ENCODE measurements around the gene FES.
A peak's percentile ranks its signal among the peaks of the same experiment; 100 is the strongest.

The FES gene

GRCh38 chr15:90933301-90933700 lies 49.0 kb downstream of the FES start:
- H3K9me3 Mint-ChIP-seq, result no peaks in the 10 kb centered on the region
- H3K36me3 Mint-ChIP-seq, result peaks cover 21% of the 10 kb centered on the region
- peak overlapping the region; percentile 38 for H3K4me3 Mint-ChIP-seq
- CTCF ChIA-PET, result interaction anchor here (0.8 to 8.1 kb wide), 30 partner anchors 9 to 700 kb away, joined by 3 to 160 read pairs (median 4); partner anchors contain the start of genes FES, MAN2A2 and RCCD1
- DNase-seq, result no peak
- H3K27ac Mint-ChIP-seq, result peak overlapping the region; percentile 100
- no peaks in the 10 kb centered on the region for H3K27me3 Mint-ChIP-seq
- H3K4me1 Mint-ChIP-seq, result peaks cover 70% of the 10 kb centered on the region

DNA sequence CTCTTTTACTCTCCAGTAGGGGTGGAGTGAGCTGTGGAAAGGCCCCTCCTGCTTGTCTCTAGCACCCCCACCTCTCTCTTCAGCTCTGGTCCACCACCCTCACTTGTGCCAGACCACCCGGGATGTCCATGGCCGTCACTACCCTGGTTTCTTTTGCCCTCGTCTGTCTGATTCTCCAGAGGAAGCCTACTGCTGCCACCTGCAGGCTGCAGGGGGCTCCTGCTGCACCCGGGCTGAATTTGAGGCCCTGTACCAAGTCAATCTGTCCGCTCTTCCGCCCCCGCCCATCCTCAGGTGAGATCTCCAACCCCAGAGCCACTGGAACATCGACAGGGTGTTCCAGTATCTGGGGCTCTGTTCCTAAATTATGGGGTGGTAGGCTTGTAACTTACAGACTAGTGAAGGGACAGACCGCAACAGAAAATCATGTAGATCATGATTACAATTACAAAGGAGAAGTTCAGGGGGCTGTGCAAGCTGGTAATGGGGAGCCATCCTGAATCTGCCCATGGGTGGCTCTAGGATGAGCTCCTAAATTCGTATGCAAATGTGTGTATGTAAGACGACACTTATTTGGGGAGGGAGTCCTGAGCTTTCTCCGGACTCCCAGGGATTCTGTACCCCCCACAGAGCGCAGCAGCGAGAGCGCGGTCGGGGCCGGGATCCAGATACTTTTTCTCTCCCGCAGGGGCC lies 50.1 kb downstream of the FES start:
- Mint-ChIP-seq H3K36me3 (peaks cover 20% of the 10 kb centered on the region), H3K4me1 (peaks cover 61% of the 10 kb centered on the region), H3K4me3 (peak overlapping the region; percentile 83), H3K27me3 (no peaks in the 10 kb centered on the region), H3K9me3 (no peaks in the 10 kb centered on the region), H3K27ac (peak overlapping the region; percentile 100)
- peak; percentile 93 for DNase-seq
- CTCF ChIA-PET, result interaction anchor here (0.6 to 8.1 kb wide), 27 partner anchors 8 to 641 kb away, joined by 3 to 160 read pairs (median 5); partner anchors contain the start of genes FES, MAN2A2 and RCCD1

DNA sequence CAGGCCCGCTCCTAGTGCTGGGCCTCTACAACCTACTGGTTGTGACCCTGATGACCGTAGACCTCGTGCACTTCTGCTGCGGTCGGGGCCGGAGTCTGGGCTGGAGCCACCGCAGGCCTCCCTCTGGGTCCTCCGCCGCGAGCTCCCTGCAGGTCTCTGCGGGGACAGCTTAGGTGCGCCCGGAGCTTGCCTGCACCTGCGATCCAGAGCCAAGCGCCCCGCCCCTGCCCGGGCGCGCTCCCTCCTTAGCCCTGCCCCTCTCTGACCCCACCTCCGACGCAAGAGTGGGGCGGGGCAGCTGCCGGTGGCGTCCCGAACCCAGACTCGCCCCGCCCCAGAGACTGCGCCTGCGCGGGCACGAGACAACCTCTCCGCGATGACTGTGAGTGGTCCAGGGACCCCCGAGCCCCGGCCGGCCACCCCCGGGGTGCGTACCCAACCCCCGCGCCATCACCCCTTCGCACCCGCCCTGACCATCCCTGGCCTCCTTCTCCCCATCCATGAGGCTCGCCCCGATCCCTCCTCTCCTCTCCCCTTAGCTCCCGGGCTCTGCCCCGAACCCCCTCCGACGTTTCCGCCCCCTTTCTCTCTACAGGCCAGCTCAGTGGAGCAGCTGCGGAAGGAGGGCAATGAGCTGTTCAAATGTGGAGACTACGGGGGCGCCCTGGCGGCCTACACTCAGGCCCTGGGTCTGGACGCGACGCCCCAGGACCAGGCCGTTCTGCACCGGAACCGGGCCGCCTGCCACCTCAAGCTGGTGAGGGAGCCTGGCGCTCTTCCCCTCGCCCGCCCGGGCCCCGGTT lies 50.8 kb downstream of the FES start, which contains the start of gene UNC45A:
Gene UNC45A, plus strand, starts transcription at position 337 of the 803 bp plus-strand sequence. Its CDS starts 40 bp downstream, at position 377.
- DNase-seq, result peak; percentile 97
- Mint-ChIP-seq H3K36me3 (peaks cover 24% of the 10 kb centered on the region), H3K9me3 (no peaks in the 10 kb centered on the region), H3K27ac (peak within 1 kb of the TSS; percentile 100), H3K4me1 (peaks cover 54% of the 10 kb centered on the region), H3K27me3 (no peaks in the 10 kb centered on the region), H3K4me3 (peak within 1 kb of the TSS; percentile 83)
- CTCF ChIA-PET, result interaction anchor here (0.5 to 8.1 kb wide), 18 partner anchors 9 to 615 kb away, joined by 3 to 160 read pairs (median 6); partner anchors contain the start of genes MAN2A2 and RCCD1

GRCh38 chr15:90936823-90937222 lies 52.5 kb downstream of the FES start:
- CTCF ChIA-PET, result interaction anchor here (2.1 to 8.1 kb wide), 3 partner anchors 18 to 112 kb away, joined by 7 to 160 read pairs (median 77); partner anchors contain the start of genes MAN2A2 and RCCD1
- H3K9me3 Mint-ChIP-seq, result no peaks in the 10 kb centered on the region
- H3K27ac Mint-ChIP-seq, result no peak overlapping the region
- H3K4me3 Mint-ChIP-seq, result peak overlapping the region; percentile 83
- DNase-seq, result no peak
- no peaks in the 10 kb centered on the region for H3K27me3 Mint-ChIP-seq
- H3K4me1 Mint-ChIP-seq, result peaks cover 40% of the 10 kb centered on the region
- peaks cover 32% of the 10 kb centered on the region for H3K36me3 Mint-ChIP-seq

- H3K27ac Mint-ChIP-seq, result no peak overlapping the region
- peaks cover 31% of the 10 kb centered on the region for H3K4me1 Mint-ChIP-seq
- CTCF ChIA-PET, result no interaction called here
- peaks cover 42% of the 10 kb centered on the region for H3K36me3 Mint-ChIP-seq
- no peak for DNase-seq
- H3K27me3 Mint-ChIP-seq, result no peaks in the 10 kb centered on the region
- no peaks in the 10 kb centered on the region for H3K9me3 Mint-ChIP-seq
- H3K4me3 Mint-ChIP-seq, result no peak overlapping the region
These were observed 54.0 kb downstream of the FES start for GRCh38 chr15:90938261-90938660.

DNA sequence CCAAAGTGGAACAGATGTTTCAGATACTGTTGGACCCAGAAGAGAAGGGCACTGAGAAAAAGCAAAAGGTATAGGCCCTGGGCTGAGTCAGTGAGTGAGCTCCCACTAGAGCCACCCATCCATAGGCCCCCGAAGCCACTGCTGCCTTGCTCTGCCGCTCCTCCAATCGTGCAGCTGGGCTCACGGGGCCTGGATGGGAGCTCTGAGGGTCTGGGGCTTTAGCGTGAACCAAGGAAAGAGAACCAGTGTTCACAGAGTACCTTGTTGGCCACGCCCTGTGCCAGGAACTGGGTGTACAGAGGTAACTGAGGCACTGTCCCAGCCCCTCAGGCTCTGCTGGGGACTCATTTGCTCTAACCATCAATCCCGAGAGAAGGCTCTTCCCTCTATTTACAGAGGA lies 55.5 kb downstream of the FES start:
- H3K27ac Mint-ChIP-seq, result no peak overlapping the region
- no peak overlapping the region for H3K4me3 Mint-ChIP-seq
- H3K4me1 Mint-ChIP-seq, result peaks cover 16% of the 10 kb centered on the region
- no peaks in the 10 kb centered on the region for H3K27me3 Mint-ChIP-seq
- no peaks in the 10 kb centered on the region for H3K9me3 Mint-ChIP-seq
- peaks cover 48% of the 10 kb centered on the region for H3K36me3 Mint-ChIP-seq
- DNase-seq, result no peak
- CTCF ChIA-PET, result interaction anchor here (0.7 to 1.3 kb wide), 4 partner anchors 8 to 444 kb away, joined by 3 to 5 read pairs (median 4); no protein-coding TSS in a partner anchor

- Mint-ChIP-seq H3K27me3 (no peaks in the 10 kb centered on the region), H3K27ac (no peak overlapping the region), H3K36me3 (peaks cover 52% of the 10 kb centered on the region), H3K4me1 (peaks cover 11% of the 10 kb centered on the region), H3K9me3 (no peaks in the 10 kb centered on the region), H3K4me3 (no peak overlapping the region)
- no peak for DNase-seq
- CTCF ChIA-PET, result interaction anchor here (0.9 kb wide), 1 partner anchor 16 kb away, joined by 4 read pairs; no protein-coding TSS in a partner anchor
These were observed 56.7 kb downstream of the FES start for GRCh38 chr15:90941038-90941437.

- H3K4me1 Mint-ChIP-seq, result no peaks in the 10 kb centered on the region
- H3K27ac Mint-ChIP-seq, result no peak overlapping the region
- CTCF ChIA-PET, result interaction anchor here (0.8 to 1.3 kb wide), 3 partner anchors 10 to 107 kb away, joined by 3 to 4 read pairs (median 3); partner anchors contain the start of gene HDDC3
- peaks cover 52% of the 10 kb centered on the region for H3K36me3 Mint-ChIP-seq
- no peaks in the 10 kb centered on the region for H3K9me3 Mint-ChIP-seq
- no peaks in the 10 kb centered on the region for H3K27me3 Mint-ChIP-seq
- H3K4me3 Mint-ChIP-seq, result no peak overlapping the region
- DNase-seq, result no peak
These were observed 58.2 kb downstream of the FES start for GRCh38 chr15:90942354-90943120.

DNA sequence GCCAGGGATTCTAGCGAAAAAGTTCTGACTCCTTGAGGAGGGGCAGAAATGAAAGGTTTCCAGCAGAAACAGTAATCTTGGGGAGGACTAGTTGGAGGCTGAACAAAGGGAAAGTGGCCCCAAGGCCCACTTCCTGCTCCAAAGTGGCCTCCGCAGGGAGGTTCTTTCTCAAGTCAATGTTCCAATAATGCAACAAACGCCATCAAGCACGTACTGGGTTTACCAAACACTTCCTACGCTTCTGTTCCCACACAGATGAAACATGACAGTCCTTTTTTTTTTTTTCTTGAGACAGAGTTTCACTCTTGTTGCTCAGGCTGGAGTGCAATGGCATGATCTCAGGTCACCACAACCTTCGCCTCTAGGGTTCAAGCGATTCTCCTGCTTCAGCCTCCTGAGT lies 60.8 kb downstream of the FES start:
- Mint-ChIP-seq H3K4me1 (no peaks in the 10 kb centered on the region), H3K27ac (no peak overlapping the region), H3K36me3 (peaks cover 54% of the 10 kb centered on the region), H3K9me3 (no peaks in the 10 kb centered on the region), H3K4me3 (no peak overlapping the region), H3K27me3 (no peaks in the 10 kb centered on the region)
- CTCF ChIA-PET, result interaction anchor here (0.6 to 1.2 kb wide), 2 partner anchors 14 to 105 kb away, joined by 3 read pairs; no protein-coding TSS in a partner anchor
- DNase-seq, result no peak

Measured in activated naive CD4-positive, alpha-beta T cell treated with anti-CD3 and anti-CD28 coated beads, Interleukin-2, amount 10 ng/mL, durations not matched to agents 7 days and 5 days (primary cell).